ENCODE measurements around the gene ADRA2C.
A peak's percentile ranks its signal among the peaks of the same experiment; 100 is the strongest.

ADRA2C gene

DNA sequence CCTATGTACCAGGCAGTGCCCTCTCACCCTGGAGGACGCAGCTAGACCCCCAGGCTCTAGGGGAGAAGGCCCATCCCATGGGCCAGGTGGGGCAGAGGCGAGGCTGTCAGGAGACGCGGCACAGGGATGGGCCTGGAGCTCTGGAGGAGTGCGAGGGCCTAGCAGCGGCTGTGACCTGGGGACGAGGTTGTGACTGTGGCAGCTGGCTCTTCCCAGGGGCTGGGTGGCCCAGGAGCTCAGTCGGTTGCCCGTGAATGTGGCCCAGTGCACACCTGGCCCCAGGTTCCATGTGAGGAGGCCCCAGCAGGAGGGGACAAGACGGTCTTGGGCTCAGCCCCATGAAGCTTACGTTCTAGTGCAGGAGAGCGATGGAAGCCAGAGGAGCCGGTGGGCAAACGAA, 31.0 kb upstream of the ADRA2C start:
- DNase-seq = no peak

DNA sequence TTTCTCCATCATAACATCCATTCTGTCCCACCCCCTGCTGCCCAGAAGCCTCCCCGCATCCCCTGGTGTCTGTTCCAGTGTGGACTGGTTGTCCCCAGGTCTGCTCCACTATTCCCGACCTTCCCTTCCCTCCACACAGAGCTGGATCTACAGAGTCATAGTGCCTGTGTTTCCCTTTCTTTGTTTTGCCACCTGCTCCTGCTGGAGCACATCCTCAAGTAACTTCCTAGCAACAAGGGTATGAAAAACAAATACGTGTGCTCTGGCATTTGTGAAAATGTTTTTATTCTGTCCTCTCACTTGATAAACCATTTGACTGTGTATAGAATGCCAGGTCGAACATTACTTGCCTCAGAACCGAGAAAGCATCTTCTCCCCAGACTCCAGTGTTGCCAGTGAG, 29.9 kb upstream of the ADRA2C start:
- DNase-seq = no peak

DNA sequence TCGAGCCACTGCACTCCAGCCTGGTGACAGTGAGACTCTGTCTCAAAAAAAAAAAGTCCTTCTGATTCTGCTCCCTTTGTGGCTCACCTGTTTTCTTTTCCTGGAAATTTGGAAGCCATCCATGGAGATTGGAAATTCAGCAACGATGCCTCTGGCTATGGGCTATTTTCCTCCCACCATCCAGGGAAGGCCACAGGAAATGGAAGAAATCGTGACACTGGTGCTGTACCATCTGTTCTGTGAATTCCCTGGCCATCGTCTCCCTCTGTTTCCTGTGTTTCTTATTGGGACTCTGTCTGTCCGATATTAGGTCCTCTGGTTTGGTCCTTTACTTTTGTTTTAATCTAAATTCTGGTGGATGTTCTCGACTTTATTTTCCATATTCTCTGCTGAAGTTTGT, 29.4 kb upstream of the ADRA2C start:
- no peak for DNase-seq

DNA sequence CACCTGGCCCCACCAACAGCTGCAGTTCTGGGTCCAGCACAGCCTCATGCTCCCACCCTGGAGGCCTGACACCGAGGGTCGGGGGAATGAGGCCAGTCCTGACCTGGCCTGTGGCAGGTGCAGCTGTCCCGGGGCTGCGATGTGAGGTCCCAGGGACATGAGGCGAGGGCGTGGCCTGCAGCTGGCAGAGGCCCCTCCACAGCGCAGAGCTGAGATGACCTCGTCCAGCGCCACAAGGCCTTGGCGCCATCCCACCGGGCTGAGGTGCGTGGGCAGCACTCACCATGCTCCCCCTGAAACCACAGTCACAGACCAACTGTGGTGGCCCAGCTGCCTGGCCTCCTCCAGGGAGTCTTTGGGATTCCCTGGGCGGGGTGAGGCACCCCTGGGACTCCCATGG, 26.6 kb upstream of the ADRA2C start:
- DNase-seq = no peak

DNA sequence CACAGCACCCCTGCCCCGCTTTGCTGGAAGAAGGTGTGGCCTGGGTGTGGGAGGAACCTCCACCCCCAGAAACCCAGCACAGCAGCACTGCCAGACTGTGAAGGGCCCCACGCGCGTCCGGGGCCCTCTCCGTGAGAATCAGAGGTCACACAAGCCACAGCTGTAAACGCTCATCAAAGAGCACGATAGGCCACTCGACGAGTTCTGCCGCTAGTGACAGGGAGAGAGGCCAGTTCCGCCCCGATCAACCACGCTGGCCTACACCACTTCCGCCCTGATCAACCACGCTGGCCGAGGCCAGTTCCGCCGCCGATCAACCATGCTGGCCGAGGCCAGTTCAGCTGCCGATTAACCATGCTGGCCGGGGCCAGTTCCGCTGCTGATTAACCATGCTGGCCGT, 25.9 kb upstream of the ADRA2C start:
- no peak for DNase-seq

DNA sequence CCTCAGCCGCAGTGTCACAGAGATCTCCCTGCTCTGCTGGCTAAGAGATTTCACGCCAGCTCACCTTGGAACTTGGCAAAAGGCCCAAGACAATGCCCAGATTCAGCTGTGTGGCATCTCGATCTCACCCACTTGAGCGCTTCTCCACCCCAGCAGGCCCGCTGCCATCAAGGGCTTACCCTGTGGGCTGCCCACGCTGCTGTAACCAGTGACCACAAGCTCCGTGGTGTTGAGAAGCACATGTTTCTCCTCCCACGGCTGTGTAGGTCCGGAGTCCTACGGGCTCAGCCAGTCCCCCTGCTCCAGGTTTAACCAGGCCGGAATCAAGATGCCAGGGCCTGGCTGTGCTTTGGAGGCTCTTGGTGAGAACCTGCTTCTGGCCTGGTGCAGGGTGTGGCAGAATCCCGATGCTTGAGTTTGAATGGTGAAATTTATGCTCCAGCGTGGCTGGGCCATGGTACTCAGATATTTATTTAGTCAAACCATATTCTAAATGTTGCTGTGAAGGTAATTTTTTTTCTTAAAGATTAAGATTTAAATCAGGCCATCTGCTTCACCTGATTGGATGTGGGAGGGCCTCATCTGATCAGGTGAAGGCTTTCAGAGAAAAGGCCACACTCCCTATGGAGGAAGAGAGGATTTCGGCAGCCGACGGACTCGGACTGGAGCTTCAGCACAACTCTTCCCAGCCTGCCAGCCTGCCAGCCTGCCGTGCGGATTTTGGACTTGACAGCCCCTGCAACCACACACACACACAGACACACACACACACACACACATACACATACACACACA, 24.8 kb upstream of the ADRA2C start:
- no peak for DNase-seq

DNA sequence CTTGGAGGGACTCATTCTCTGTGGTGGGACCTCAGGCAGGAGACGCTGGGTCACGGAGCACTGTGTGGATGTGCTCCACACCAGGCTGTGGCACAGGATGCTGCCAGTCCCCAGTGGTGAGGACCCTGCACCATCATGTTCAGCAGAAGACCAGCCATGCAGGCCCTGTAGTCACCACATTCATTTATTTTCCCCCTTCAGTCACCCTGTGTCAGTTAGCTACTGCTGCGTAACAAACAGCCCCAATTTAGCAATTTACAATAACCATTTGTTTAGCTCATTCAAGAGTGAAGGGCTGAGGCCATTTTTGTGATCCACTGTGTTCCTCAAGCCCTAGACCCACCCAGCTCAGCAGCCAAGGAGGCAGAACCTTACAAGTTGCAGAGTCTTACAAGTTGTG, 23.6 kb upstream of the ADRA2C start:
- DNase-seq = no peak

DNA sequence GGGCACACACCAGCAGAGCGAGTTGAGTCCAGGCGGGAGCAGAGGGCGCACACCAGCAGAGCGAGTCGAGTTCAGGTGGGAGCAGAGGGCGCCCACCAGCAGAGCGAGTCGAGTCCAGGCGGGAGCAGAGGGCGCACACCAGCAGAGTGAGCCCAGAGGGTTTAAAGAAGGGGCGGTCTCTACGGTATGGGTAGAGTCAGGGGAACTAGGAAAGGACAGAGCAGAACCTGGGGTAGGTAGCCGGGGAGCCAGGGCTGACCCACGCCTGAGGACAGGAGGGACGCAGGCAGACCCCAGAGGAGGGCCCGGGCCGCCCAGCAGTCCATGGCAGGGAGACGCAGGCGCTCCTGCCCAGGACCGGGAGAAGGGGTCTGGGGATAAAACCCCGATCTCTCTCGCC, 22.0 kb upstream of the ADRA2C start:
- DNase-seq = no peak

DNA sequence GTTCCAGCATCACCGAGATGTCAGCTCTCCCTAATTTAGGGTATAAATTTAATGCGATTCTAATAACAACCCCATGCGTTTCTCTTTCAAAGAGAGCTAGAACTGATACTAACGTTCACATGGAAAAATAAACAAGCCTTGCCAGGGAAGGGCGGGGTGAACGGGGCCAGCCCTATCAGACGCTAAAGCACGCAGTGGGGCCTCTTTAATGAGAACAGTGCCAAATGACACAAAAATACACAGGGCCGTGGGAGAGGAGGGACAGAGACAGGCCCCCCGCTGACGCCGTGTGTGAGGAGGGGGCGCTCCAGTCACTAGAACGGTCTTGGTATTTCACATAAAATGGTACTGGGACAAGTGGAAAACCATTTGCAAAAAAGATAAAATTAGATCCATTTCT, 21.3 kb upstream of the ADRA2C start:
- no peak for DNase-seq

DNA sequence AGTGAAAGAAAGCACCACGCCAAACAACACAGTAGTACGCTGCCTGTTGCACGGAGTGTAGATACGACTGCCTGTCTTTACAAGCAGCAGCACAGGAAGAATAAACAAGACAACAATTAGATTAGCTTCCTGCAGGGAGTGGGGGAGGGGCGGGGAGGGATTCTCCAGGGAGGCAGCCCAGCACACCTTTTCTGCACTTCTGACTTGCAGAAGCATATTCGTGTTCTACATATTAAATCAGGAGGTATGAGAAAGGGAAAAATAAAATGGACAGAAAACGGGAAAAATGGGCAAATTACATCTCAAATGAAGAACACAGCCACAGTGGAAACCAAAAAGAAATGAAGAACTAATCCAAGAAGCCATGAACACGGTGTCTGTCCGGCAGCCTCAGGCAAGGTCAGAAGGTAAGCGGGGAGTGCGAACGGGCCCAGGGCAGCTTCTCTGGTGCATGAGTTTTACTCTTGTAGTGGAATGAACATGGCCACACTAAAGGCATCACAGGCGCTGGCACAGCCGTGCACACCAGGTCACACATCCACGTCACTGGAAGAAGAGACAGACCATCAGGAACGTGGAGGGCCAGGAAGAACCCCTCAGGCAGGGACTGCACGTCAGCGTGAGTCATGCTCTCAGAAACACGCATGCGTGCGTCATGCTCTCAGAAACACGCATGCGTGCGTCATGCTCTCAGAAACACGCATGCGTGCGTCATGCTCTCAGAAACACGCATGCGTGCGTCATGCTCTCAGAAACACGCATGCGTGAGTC, 20.1 kb upstream of the ADRA2C start:
- no peak for DNase-seq

DNA sequence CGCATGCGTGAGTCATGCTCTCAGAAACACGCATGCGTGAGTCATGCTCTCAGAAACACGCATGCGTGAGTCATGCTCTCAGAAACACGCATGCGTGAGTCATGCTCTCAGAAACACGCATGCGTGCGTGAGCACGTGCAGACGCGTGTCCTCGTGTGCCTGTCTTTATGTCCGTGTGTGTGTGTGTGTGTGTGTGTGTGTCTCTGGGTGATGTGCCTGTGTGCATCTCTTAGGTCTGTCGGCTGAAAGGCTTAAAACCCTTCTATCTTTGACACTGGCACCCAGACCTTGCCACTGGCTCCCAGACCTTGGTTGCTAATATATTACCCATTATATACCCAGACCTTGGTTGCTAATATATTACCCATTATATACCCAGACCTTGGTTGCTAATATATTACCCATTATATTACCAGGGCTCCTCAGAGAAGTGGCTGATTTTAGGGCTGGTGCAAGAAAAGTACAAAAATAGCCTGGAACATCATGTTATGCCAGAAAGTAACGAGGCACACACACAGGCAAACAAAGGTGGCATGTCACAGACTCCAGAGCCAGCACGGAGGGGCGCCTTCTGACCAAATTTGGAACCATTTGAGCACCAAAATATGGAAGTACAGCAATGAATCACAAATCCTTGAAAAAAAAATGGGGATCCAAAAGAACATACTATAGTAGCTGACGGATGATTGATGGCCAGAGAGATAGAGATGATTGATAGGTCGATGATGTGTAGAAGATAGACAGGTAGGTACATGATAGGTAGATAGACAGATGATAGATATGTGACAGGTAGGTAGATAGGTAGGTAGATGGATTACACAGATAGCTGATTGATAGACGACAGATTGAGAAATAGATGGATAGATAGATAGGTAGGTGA, 19.2 kb upstream of the ADRA2C start:
- DNase-seq = no peak

DNA sequence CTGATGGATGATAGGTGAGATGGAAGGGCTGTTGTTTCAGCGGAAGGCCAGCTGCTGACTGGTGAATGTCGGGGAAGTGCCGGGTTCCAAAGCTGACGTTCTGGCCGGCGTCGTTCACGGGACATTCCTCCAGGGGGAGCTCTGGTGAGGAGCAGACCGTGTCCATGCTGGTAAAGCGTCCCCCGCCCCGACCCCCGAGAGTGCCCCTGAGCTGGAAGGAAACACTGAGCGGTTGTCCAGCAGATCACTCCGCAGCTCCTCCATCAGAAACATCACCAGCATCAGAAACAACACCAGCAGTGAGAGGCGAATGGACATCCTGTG, 18.6 kb upstream of the ADRA2C start:
- DNase-seq = peak in 1 of 2 donors; percentile 16

DNA sequence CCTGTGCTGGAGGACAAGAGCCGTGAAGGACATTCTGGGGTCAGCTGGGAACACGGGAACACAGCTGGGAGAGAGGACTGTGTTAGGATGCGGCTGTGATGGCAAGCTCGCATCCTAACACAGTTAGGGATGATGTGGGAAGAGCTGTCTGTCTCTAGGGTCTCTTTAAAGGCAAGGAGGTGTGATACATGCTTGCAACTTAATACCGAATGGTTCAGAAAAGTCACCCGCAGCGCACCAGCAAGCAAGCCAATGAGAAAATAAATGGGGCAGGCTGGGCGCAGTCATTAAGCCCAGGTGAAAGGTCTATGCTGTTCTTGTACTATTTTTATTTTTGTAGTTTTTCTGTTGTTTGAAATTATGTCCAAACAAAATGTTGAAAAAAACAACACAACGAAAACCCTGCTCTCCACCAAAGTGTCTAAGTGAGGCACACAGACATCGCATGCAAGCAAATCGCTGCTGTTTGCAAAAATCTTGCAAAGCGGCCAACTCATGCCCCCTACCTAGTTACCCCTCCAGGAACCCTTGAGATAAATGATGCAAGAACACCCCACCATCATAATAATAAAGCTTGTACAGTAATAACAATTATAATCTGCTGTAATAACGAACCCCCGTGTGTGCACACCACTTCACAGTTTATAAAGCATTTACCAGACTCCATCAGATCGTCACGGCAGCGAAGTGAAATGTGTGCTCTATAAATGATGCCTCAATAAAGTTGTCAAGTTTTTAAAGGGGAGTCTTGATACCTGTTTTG, 17.9 kb upstream of the ADRA2C start:
- no peak for DNase-seq

DNA sequence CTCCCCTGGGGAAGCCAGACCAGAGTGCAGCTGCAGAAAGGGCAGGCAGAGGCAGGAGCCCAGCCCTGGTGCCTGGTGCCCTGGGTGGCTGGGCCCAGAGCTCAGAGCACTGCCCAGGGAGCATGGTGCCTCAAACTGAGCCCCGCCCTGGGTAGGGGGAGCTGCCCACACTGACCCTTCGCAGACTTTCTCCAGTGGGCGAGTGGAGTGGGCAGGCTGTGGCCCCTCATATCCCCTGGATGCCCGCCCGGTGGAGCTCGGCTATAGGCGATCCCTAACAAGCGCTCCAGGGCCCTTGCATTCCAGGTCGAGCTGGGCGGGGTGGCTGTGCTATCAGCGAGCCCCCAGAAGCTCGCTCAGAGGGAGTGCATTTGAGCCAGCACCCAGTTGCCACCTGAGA, 17.1 kb upstream of the ADRA2C start:
- no peak for DNase-seq

DNA sequence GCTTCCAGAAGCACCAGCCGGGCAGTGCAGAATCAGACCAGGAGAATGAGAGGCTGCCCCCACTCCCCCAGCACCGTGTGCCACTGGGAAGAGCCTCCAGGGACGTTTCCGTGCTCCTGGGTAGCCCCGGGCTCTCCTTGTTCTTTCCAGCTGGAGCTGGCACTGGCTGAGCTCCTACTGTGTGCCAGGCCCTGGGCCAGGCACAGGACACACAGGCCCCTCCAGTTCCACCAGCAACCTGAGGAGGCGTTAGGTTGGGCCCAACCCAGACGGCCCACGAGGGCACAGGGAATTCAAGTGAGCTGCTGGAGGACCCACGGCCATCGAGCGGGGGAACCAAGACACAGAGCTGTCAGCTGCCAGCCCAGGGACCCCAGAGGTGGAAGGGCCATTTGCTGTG, 15.9 kb upstream of the ADRA2C start:
- no peak for DNase-seq

DNA sequence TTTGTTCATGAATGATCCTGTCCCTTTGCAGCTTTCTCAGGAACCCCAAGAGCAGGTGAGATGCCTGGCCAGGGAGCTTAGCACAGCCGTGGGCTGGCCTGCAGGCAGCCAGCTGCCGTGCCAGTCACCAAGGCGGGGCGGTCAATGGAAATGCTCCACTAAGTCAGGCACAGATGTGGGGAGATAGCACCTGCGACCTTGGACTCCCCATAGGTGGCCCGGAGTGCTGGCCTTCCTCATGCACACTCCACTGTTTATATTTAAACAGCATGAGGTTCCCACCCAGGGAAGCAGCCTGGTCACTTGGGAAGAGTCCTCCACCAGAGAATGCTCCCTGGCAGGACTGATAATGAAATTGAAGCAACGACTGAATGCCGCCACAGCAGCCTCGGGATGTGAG, 14.2 kb upstream of the ADRA2C start:
- DNase-seq = no peak

DNA sequence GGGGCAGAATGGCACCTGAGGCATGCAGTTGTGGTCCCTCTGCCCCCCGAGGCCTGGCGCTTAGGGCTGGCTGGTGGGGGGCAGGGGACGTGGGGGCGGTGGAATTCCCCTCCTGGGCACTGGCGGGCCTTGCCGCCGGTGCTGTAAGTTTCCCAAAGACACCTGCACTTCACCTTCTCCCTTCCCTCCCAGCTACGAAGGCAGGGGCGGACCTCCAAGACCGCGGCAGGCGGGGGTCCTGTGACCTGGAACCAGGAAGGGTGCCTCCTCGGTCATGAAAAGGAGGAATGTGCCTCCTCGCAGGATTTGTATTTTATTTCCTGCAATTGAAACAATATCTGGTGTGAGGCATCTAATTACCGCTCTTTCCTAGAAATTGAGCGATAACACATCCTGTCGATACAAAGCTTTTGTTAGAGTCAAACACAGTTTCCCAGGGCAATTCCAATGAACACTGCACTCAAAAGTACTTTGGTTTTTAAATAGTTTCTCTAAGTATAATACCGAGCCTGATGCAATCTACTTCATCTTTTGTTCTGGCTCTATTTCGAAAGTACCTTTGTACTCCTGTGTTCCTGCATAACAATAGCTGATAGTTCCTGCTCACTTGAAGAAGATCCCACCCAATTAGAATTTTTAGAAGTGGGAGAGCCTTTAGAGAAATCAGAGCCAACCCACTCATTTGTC, 12.3 kb upstream of the ADRA2C start:
- no peak for DNase-seq

DNA sequence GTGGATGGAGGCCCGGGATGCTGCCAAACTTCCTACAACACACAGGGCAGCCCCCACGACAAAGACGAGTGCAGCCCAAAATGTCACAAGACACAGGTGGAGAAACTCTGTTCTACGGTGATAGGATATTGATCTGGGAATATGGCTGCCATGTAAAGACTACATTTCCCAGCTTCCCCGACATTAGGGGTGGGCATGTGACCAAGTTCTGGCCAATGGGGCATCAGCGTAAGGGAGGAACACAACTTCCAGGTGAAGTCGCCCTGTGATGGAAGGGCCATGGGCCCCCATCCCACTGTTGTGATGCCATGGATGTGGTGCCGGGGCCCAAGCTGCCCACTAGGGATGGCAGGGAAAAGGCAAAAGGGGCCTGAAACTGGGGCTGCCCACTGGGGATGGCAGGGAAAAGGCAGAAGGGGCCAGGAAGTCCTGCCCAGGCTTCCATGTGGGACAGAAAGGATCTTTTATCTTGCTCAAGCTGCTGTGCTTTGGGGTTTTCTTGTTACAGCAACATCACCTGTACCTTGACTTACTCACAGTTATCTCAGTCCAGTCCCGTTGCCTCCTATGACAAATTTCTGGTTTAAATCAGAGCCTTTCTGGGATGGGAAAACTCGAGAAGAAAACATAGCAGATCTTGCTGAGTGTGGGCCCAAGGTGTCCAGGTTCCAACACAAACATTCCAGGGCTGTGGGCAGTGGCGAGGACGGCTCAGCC, 9.7 kb upstream of the ADRA2C start:
- DNase-seq = no peak

DNA sequence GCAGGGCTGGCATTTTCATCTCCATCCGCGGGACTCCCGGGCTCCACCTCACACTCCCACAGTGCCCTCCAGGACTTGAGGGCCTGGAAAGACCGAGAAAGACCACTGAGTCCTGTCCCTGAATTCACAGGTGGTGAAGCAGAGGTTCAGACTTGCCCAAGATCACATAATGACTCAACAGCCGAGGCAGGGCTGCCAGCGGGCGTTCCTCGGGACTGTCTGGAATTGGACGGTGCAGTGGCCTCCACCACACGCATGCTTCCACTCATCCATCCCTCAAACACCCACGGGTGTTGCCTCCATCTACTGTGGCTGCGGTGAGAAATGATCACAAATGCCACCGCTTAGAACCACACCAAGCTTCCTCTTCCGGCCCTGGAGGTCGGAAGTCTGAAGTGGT, 6.9 kb upstream of the ADRA2C start:
- no peak for DNase-seq

DNA sequence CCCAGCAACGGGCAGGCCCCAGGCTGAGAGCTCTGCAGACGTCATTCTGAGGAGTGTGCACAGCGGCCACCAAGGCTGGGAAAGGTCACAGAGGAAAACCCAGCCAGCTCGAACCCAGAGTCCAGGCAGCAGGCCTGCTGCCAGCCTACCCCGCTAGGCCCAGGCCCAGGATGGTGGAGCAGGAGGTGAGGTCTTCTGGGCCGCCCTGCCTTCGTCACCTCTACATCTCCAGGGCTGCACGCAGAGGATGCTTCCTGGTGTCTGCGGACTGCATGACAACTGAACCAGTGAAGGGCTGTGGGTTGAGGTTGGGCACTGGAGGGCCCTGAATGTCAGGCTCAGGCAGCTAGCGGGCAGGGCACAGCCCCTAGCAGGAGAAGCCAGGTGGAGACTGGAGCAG, 5.8 kb upstream of the ADRA2C start:
- no peak for DNase-seq

DNA sequence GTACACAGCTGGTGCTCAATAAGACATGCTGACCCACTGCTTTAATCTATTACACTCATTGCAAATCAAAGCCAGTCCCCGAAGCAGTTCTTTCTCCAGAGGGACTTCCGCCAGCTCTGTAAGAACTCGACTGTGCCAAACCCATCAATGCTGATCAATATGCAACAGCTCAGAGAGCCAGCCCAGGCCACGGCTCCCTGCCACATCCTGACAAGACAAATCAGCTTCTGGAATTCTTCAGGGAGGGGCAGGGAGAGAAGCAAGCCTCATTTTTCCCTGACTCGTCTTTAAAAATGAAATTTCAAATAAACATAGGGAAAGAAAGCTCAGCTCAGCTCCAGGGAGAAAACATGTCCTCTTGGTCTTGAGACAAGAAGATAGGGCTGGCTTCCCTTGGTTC, 5.3 kb upstream of the ADRA2C start:
- DNase-seq = no peak

DNA sequence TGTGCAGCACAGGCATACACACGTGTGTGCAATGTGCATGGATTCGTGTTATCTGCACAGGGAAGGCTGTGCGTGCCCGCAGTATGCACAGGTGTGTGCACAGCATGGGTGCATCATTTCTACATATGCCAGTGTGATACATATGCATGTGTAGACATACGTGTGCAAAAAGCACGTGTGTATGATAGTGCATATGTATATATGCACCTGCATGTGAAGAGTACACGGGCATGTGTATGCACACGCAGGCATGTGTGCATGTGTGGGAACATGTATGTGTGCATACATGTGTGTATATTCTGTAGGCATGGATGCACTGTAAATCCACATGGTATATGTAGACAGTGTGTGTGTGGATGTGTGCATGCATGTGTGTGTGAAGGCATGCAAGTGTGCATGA, 3.9 kb upstream of the ADRA2C start:
- DNase-seq = no peak

Data from stimulated activated CD4-positive, alpha-beta T cell treated with anti-CD3 and anti-CD28 coated beads, Interleukin-2, amount 100 ng/mL, for 24 hours (primary cell).